ENCODE measurements around the gene CROCC.
"Not testable (repeated sequence)": the region's sequence is repeated elsewhere in the genome, so short reads cannot be mapped to it uniquely, and the experiment has no call there.

CROCC gene

GRCh38 chr1:16918936-16919665, 2.6 kb upstream of the CROCC start:
- not testable (repeated sequence) for DNase-seq

DNA sequence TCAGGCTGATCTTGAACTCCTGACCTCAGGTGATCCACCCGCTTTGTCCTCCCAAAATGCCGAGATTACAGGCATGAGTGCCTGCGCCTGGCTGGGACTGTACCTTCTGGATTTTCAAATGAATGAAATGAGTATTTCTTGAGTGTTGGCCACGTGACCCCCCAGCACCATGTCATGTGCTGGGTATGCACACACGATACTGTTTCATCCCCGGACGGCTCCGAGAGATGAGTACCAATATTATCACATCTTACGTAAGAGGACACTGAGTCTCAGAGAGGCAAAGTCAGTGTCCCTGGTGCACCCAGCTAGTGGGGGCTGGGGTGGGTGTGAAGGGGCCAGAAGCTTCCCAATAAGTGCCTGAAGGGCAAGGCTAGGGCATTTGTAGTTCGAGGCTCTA, 780 bp upstream of the CROCC start:
- DNase-seq = no peak

DNA sequence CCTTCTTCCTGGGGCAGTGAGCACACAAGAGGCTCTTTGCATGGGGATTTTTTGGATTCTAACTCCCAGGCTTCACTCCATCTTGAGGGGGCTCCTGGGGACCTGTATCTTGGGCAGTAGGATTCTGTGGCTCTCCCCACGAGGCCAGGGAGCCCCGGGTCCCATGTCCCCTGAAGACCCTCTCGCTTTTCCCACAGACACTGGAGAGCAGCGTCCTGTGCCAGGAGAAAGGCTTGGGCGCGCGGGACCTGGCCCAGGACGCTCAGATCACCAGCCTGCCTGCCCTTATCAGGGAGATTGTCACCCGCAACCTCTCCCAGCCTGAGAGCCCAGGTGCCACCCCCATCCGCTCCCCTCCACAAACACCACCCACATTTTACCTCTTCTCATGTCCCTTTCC, 735 bp downstream of the CROCC start:
- no peak for DNase-seq

- no peak for DNase-seq
Measured at GRCh38 chr1:16922885-16923431, 1.2 kb downstream of the CROCC start.

- DNase-seq = no peak
Measured at GRCh38 chr1:16924216-16924918, 2.6 kb downstream of the CROCC start.

GRCh38 chr1:16924919-16925477, 3.3 kb downstream of the CROCC start:
- no peak for DNase-seq

- no peak for DNase-seq
Measured at GRCh38 chr1:16925635-16926490, 4.1 kb downstream of the CROCC start.

- DNase-seq = no peak
Measured at GRCh38 chr1:16926491-16927073, 4.9 kb downstream of the CROCC start.

- no peak for DNase-seq
Measured at GRCh38 chr1:16927256-16927655, 5.5 kb downstream of the CROCC start.

DNA sequence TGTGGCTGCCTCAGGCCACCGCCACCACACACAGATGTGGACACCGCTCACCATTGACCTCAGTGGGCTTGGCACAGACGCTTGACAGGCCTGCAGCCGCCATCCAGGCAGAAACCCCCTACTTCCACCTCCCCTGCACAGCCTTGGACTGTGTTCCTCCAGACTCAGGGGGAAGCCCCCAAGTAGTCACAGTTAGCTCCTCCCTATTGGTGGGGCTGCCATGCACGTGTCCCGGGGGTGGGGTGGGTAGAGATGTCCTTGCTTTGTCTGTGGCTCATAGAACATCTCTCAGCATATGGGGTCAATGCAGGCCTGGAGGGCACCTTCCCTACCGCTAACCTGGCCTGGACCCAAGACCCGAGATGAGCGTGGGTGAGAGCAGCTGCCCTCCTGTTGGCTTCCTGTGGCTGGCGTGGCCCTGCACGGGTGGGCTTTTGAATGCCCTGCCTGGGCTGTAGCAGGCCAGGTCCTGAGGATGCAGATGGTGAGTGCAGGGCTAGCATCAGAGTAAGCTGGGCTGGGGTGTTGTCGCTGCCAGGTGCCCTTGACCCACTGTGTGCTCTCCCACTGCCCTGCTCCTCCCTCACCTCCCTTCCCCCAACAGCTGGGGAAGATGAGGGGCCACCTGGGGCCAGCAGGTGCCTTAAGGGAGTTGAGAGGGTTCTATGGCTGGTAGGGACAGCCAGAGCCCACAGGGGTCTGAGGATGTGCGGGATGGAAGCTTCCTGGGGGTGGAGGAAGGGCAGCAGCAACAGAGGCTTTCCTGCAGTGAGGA, 6.2 kb downstream of the CROCC start:
- DNase-seq = no peak

DNA sequence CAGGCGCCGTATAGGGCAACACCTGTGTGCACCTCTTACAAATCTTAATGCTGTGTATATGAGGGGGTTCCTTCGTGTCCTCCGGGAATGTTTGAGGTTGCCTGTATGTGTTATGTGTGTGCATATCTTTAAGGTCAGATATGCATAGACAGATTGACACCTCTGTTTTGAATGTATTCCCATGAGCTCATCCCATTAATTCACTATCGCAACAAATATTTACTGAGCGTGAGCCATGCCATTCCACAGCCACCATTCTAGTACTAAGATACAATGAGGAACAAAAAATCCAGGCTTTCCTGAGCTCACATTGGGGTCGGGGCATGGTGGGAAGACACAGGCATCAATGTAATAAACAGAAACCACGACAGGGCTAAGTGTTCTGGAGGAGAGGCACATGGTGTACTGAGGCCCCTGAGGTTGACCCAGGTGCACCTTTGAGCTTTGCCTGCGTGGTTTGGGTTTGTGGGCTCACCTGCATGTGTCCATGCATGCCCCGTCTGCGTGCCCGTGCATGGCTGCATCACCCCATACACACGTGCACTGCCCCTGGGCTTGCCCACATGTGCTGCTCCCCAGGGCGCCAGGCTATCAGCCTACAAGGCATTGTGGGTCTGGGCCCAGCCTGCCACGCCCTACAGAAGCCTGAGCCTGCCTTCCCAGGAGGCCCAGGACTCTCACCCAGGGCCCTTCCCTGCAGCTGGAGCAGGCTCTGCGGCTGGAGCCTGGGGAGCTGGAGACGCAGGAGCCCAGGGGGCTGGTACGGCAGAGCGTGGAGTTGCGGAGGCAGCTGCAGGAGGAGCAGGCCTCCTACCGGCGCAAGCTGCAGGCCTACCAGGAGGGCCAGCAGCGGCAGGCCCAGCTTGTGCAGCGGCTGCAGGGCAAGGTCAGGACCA, 7.7 kb downstream of the CROCC start:
- DNase-seq = not testable (repeated sequence)

GRCh38 chr1:16931206-16931934, 9.6 kb downstream of the CROCC start:
- DNase-seq = peak; percentile 53

GRCh38 chr1:16933945-16934344, 12.2 kb downstream of the CROCC start:
- DNase-seq = not testable (repeated sequence)

GRCh38 chr1:16936580-16936979, 14.8 kb downstream of the CROCC start:
- DNase-seq = not testable (repeated sequence)

DNA sequence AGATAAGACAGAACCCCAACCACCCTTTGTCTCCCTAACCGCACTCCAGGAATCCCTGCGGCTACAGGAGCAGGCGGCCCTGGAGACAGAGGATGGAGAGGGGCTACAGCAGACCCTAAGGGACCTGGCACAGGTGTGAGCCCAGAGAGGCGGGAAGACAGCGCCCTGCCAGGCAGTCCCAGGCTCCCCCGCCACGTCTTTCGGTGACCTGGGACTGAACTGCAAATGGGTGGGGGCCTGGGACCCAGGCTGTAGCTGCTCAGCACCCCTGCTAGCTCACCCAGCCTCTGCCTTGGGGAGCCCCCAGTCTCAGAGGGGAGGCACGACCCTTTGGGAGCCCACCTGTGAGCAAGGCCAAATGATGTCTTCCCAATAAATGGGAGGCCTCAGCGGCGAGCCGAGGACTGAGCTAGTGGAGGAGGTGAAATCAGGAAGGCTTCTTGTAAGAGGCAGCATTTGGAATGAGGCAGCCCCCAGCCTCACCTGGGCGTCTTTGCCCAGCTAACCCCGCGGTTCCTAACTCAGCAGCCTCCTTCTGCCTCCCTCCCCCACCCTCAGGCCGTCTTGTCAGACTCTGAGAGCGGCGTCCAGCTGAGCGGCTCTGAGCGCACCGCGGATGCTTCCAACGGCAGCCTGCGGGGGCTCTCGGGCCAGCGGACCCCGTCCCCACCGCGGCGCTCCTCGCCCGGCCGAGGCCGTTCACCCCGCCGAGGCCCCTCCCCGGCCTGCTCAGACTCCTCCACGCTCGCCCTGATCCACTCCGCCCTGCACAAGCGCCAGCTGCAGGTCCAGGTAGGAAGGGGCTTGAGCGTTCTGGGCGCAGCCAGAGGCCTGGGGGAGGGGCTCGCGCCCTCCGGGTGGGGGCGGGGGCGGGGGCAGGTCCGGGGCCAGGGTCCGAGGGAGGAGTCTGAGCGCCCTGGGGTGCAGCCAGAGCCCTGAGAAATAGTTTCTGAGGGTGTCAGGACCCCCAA, 16.9 kb downstream of the CROCC start:
- no peak for DNase-seq

DNA sequence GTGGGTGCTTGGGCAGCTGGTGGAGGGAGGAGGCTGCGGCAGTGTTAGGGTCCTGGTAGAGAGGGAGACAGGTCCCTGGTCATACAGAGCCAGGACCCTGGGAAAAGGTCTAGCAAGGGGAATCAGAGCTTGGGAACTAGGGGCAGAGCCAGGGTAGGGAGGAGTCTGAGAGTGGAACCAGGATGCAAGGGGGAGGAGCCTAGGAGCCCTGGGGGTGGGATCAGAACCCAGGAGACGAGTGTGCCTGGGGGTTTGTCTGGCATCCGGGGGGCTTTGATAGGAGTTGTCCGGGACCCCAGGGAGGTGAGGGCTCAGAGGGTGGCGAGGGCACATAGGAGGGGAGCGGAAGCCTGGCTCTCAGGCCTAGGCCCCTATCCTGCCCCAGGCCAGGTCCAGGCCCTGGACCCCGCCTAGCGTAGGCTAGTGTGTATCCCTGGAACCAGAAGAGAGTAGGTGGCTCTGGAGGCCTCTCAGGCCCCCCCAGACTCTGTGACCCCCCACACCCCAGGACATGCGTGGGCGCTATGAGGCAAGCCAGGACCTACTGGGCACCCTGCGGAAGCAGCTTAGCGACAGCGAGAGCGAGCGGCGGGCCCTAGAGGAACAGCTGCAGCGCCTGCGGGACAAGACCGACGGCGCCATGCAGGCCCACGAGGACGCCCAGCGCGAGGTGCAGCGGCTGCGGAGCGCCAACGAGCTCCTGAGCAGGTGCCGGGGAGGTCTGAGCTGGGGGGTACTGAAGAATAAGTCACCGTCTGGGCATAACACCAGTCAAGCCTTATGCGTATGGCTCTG, 17.9 kb downstream of the CROCC start:
- DNase-seq = not testable (repeated sequence)

GRCh38 chr1:16944038-16944437, 22.3 kb downstream of the CROCC start:
- no peak for DNase-seq

DNA sequence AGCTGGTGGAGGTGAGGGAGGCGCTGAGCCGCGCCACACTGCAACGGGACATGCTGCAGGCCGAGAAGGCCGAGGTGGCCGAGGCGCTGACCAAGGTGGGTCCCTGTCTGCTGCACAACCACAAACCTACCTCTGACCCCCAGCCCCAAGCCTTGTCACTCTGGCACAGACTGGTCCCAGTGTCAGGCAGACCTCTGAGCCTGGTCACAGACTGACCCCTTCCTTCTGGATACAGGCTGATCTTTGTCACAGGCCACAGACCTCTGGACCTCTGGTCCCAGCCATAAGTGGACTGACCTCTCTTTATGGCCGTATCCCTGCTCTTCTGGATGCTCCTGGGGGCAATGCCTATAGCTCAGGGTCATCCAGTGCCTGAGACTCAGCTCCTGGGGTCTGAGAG, 23.8 kb downstream of the CROCC start:
- not testable (repeated sequence) for DNase-seq
